SK-N-SH (cell line): ENCODE measurements around the gene DOK1. TPM values are rescaled to one million over a fixed set of nuclear protein-coding genes. Genes with fewer than 3 reads are reported as not detected.
A peak's percentile ranks its signal among the peaks of the same experiment; 100 is the strongest.

Source experiments
- CTCF ChIA-PET: fragments of 300-600, 350-600 bp; formaldehyde crosslinking; extraction: SDS; loops from one replicate; lab custom pipeline; 2021; lab: Yijun Ruan, JAX
- POLR2A ChIA-PET: fragments of 350-600 bp; sonication (Branson Sonifier 250); formaldehyde crosslinking; extraction: SDS; loops from one replicate; lab custom pipeline; 2020; ENCODE audit warnings: antibody characterized with exemption, inconsistent platforms; lab: Yijun Ruan, JAX
- DNase-seq: peaks from one replicate; pipeline ENCODE4 v3.0.0; 2012
- H2AFZ ChIP-seq: fragments of 200-600 bp; sonication (generic); 2 replicates; pipeline ENCODE4 v1.8.1; 2016; ENCODE audit warnings: antibody characterized with exemption, mild to moderate bottlenecking, low read depth
- H3F3A ChIP-seq: fragments of 200-600 bp; sonication (generic); replicated peaks from 2 replicates; pipeline ENCODE3; 2016; ENCODE audit warnings: antibody characterized with exemption, mild to moderate bottlenecking; ENCODE audit not compliant: insufficient read depth
- H3K27ac ChIP-seq, 2 experiments: fragments of 200-500 bp in 1 of 2; fragments of 200-600 bp in 1 of 2; sonication (Bioruptor generic) in 1 of 2; sonication (generic), shearing (Covaris generic) in 1 of 2; 2 replicates each; pipeline versions ENCODE4 v1.5.1 to v1.6.1; 2014 to 2016; ENCODE audit warnings: low read depth in 2 of 2, inconsistent platforms in 1 of 2, low read length in 1 of 2, mild to moderate bottlenecking in 1 of 2, mixed read lengths in 1 of 2
- H3K27me3 ChIP-seq: fragments of 200-600 bp; sonication (generic), shearing (Covaris generic); 2 replicates; pipeline ENCODE4 v1.6.1; 2016; ENCODE audit warnings: mixed run types; ENCODE audit not compliant: insufficient read depth
- H3K36me3 ChIP-seq, 2 experiments: fragments of 200-500 bp in 1 of 2; fragments of 200-600 bp in 1 of 2; sonication (Bioruptor generic) in 1 of 2; sonication (generic) in 1 of 2; replicated peaks in 1 of 2; 2 replicates each; pipeline versions ENCODE3 to v1.5.1; 2014 to 2016; ENCODE audit warnings: low read length in 1 of 2, mild to moderate bottlenecking in 1 of 2; ENCODE audit not compliant: insufficient read depth in 2 of 2, control insufficient read depth in 1 of 2
- H3K4me1 ChIP-seq, 2 experiments: fragments of 200-500 bp in 1 of 2; fragments of 200-600 bp in 1 of 2; sonication (Bioruptor generic) in 1 of 2; sonication (generic), shearing (Covaris generic) in 1 of 2; 2 replicates each; pipeline versions ENCODE4 v1.5.1 to v1.6.1; 2014 to 2016; ENCODE audit warnings: low read depth in 1 of 2, low read length in 1 of 2, mixed run types in 1 of 2; ENCODE audit not compliant: insufficient read depth in 2 of 2, control insufficient read depth in 1 of 2
- H3K4me2 ChIP-seq: fragments of 200-600 bp; sonication (generic), shearing (Covaris generic); 2 replicates; pipeline ENCODE4 v1.6.1; 2017; ENCODE audit warnings: mixed run types
- H3K4me3 ChIP-seq, 2 experiments: fragments of 200-500 bp in 1 of 2; fragments of 200-600 bp in 1 of 2; sonication (Bioruptor generic) in 1 of 2; sonication (generic), shearing (Covaris generic) in 1 of 2; 2 replicates each; pipeline versions ENCODE4 v1.5.1 to v1.8.1; 2014 to 2016; ENCODE audit warnings: low read depth in 2 of 2, inconsistent platforms in 1 of 2, low read length in 1 of 2, mild to moderate bottlenecking in 1 of 2, mixed read lengths in 1 of 2, moderate library complexity in 1 of 2
- H3K79me2 ChIP-seq: fragments of 200-600 bp; sonication (generic); 2 replicates; pipeline ENCODE4 v1.8.1; 2017; ENCODE audit warnings: mild to moderate bottlenecking; ENCODE audit not compliant: insufficient read depth
- H3K9ac ChIP-seq: fragments of 200-600 bp; sonication (generic); 2 replicates; pipeline ENCODE4 v1.6.1; 2017; ENCODE audit warnings: mixed run types
- H3K9me2 ChIP-seq: fragments of 200-600 bp; sonication (generic); 2 replicates; pipeline ENCODE4 v1.6.1; 2017; ENCODE audit warnings: mixed run types
- H3K9me3 ChIP-seq: fragments of 200-600 bp; sonication (generic); 2 replicates; pipeline ENCODE4 v1.6.1; 2017; ENCODE audit warnings: mixed run types, mild to moderate bottlenecking, moderate library complexity
- H4K20me1 ChIP-seq: fragments of 200-600 bp; sonication (generic); 2 replicates; pipeline ENCODE4 v1.6.1; 2017; ENCODE audit warnings: mild to moderate bottlenecking, mixed run types; ENCODE audit not compliant: insufficient read depth
- CHD2 ChIP-seq: fragments of 150-350 bp; IDR thresholded peaks from 2 replicates; pipeline ENCODE4 v1.6.1; 2018; ENCODE audit warnings: low read length; ENCODE audit not compliant: partially characterized antibody
- ELF1 ChIP-seq: IDR thresholded peaks from 2 replicates; pipeline ENCODE4 v1.4.0; 2012
- EP300 ChIP-seq, 2 experiments: IDR thresholded peaks; 2 replicates each; pipeline versions ENCODE4 v1.4.0 to v1.6.1; 2012; ENCODE audit warnings: borderline replicate concordance in 1 of 2, low read depth in 1 of 2, low read length in 1 of 2
- EZH2phosphoT487 ChIP-seq: fragments of 200-600 bp; sonication (generic); IDR thresholded peaks from 2 replicates; pipeline ENCODE4 v1.6.1; 2017; ENCODE audit warnings: low read depth, mixed run types, mild to moderate bottlenecking, antibody characterized with exemption, moderate library complexity, borderline replicate concordance
- FOXJ3 ChIP-seq: sonication (generic); formaldehyde crosslinking; IDR thresholded peaks from 2 replicates; pipeline ENCODE4 v1.5.1; 2020; ENCODE audit warnings: mild to moderate bottlenecking, missing genetic modification reagents
- FOXM1 ChIP-seq: IDR thresholded peaks from 2 replicates; pipeline ENCODE4 v1.4.0; 2012; ENCODE audit warnings: low read depth, mild to moderate bottlenecking
- GATA2 ChIP-seq: sonication (generic); formaldehyde crosslinking; IDR thresholded peaks from 2 replicates; pipeline ENCODE4 v1.5.0; 2020; ENCODE audit warnings: mild to moderate bottlenecking, missing genetic modification reagents
- JUND ChIP-seq: IDR thresholded peaks from 2 replicates; pipeline ENCODE4 v1.4.0; 2012
- MEF2A ChIP-seq: IDR thresholded peaks from 2 replicates; pipeline ENCODE4 v1.4.0; 2012; ENCODE audit warnings: low read depth, borderline replicate concordance
- MXI1 ChIP-seq: IDR thresholded peaks from 2 replicates; pipeline ENCODE4 v1.6.1; 2012; ENCODE audit warnings: mild to moderate bottlenecking, low read depth, low read length, improper control_type of control experiment
- NFIC ChIP-seq: IDR thresholded peaks from 2 replicates; pipeline ENCODE4 v1.4.0; 2012; ENCODE audit warnings: borderline replicate concordance
- NRF1 ChIP-seq: IDR thresholded peaks from 2 replicates; pipeline ENCODE4 v1.6.1; 2012; ENCODE audit warnings: low read depth, mild to moderate bottlenecking, low read length
- PBX3 ChIP-seq: IDR thresholded peaks from 2 replicates; pipeline ENCODE4; 2012
- POLR2AphosphoS5 ChIP-seq: IDR thresholded peaks from 2 replicates; pipeline ENCODE4 v1.6.1; 2012; ENCODE audit warnings: low read depth, low read length
- RAD21 ChIP-seq: IDR thresholded peaks from 2 replicates; pipeline ENCODE4 v1.6.1; 2012; ENCODE audit warnings: mild to moderate bottlenecking, low read length
- REST ChIP-seq: IDR thresholded peaks from 2 replicates; pipeline ENCODE4 v1.6.1; 2012; ENCODE audit warnings: mild to moderate bottlenecking, low read depth, low read length, moderate library complexity
- SIN3A ChIP-seq: IDR thresholded peaks from 2 replicates; pipeline ENCODE4 v1.6.1; 2012; ENCODE audit warnings: low read depth, mild to moderate bottlenecking, low read length, moderate library complexity, borderline replicate concordance
- SMC3 ChIP-seq: IDR thresholded peaks from 2 replicates; pipeline ENCODE4 v1.6.1; 2012; ENCODE audit warnings: low read depth, low read length, improper control_type of control experiment
- TCF12 ChIP-seq: IDR thresholded peaks from 2 replicates; pipeline ENCODE4 v1.4.0; 2012
- TEAD4 ChIP-seq: IDR thresholded peaks from 2 replicates; pipeline ENCODE4 v1.4.0; 2012; ENCODE audit warnings: mild to moderate bottlenecking, borderline replicate concordance; ENCODE audit not compliant: insufficient read depth
- YY1 ChIP-seq: IDR thresholded peaks from 2 replicates; pipeline ENCODE4 v1.4.0; 2012; ENCODE audit warnings: low read depth, mild to moderate bottlenecking
- WGBS: methylation state at CpG from one replicate; pipeline ENCODE4 v1.1.6; 2017; ENCODE audit warnings: low lambda C conversion rate; 5-methylcytosine and 5-hydroxymethylcytosine counted together
- polyA plus RNA-seq, 3 experiments: library from polyadenylated mRNA; depleted of rRNA; stranded (reverse); fragments of >200 nt; gene quantifications; 2 replicates each; pipeline ENCODE4 v1.2.3, GENCODE V29; 2012
- TF ChIP-seq, protein P1 (sequence below): fragments of 150-350 bp; IDR thresholded peaks from 2 replicates; pipeline ENCODE4 v1.6.1; 2016; ENCODE audit warnings: mild to moderate bottlenecking, low read depth, low read length
- TF ChIP-seq, protein P2 (sequence below): IDR thresholded peaks from 2 replicates; pipeline ENCODE4 v1.4.0; 2012; ENCODE audit warnings: low read depth, borderline replicate concordance
- TF ChIP-seq, protein P3 (sequence below): fragments of 150-350 bp; IDR thresholded peaks from 2 replicates; pipeline ENCODE4 v1.6.1; 2017; ENCODE audit warnings: antibody characterized with exemption, low read length, low read depth, borderline replicate concordance

The DOK1 gene
- polyA plus RNA-seq, 1 of the 3 experiments (the other 2 are of a cell fraction): 25.3 TPM

DNA sequence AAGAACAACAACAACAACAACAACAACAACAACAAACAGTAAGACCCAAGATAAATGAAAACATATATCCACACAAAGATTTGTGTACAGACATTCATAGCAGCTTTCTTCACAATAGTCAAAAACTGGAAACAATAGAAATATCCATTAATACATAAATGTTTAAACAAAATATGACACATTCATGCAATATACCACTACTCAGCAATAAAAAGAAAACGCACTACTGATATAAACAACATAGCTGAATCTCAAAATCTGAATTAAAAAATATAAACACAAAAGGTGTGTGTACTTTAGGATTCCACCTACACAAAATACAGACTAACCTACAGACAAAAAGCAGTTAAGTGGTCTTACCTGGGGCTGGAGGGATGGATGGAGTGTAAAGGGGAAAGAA, 42.1 kb downstream of the DOK1 start (continued):
- TF ChIP-seq REST (no peak), MEF2A (no peak), NRF1 (no peak), POLR2AphosphoS5 (no peak)

- Histone ChIP-seq H3K27ac (peak overlapping the region; percentile 39 to 86; a peak in 3 of 4 replicates), H3K9me2 (no peaks in the 10 kb centered on the region), H3K4me1 (peaks cover under 1 to 5% of the 10 kb centered on the region in 2 experiments; a peak in 3 of 4 replicates), H3F3A (peaks cover 1% of the 10 kb centered on the region), H3K4me2 (no peak overlapping the region), H2AFZ (no peak overlapping the region), H3K27me3 (no peaks in the 10 kb centered on the region; the same call in 1 of the 2 replicates), H3K36me3 (no peaks in the 10 kb centered on the region), H3K4me3 (no peak overlapping the region), H3K79me2 (no peaks in the 10 kb centered on the region; the same call in 1 of the 2 replicates), H4K20me1 (no peaks in the 10 kb centered on the region), H3K9ac (no peak overlapping the region), H3K9me3 (no peaks in the 10 kb centered on the region)
- 14% methylated on average over 1 of the region's 1 CpG for WGBS
- POLR2A ChIA-PET: no interaction called here
- peak; percentile 31 for DNase-seq
- CTCF ChIA-PET: interaction anchor here (1.0 to 2.6 kb wide), 6 partner anchors 9 to 65 kb away, joined by 3 to 17 read pairs (median 4); no protein-coding TSS in a partner anchor
- TF ChIP-seq, protein P1, sequence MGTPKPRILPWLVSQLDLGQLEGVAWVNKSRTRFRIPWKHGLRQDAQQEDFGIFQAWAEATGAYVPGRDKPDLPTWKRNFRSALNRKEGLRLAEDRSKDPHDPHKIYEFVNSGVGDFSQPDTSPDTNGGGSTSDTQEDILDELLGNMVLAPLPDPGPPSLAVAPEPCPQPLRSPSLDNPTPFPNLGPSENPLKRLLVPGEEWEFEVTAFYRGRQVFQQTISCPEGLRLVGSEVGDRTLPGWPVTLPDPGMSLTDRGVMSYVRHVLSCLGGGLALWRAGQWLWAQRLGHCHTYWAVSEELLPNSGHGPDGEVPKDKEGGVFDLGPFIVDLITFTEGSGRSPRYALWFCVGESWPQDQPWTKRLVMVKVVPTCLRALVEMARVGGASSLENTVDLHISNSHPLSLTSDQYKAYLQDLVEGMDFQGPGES: no peak
- TF ChIP-seq CHD2: peak; percentile 12
- no peak for TF ChIP-seq EZH2phosphoT487
- TF ChIP-seq PBX3: peak; percentile 78
- peak; percentile 33 to 62 for TF ChIP-seq EP300 (IDR thresholded peaks at IDR 0.05; ENCODE audit: borderline replicate concordance in 1 of 2, low read depth in 1 of 2, low read length in 1 of 2)
- peak; percentile 47; the same call in 1 of the 2 replicates for TF ChIP-seq NFIC
- TF ChIP-seq, protein P2, sequence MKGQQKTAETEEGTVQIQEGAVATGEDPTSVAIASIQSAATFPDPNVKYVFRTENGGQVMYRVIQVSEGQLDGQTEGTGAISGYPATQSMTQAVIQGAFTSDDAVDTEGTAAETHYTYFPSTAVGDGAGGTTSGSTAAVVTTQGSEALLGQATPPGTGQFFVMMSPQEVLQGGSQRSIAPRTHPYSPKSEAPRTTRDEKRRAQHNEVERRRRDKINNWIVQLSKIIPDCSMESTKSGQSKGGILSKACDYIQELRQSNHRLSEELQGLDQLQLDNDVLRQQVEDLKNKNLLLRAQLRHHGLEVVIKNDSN: no peak
- TF ChIP-seq FOXM1: peak; percentile 58; the same call in 1 of the 2 replicates
- peak; percentile 55; the same call in 1 of the 2 replicates for TF ChIP-seq SIN3A
- TF ChIP-seq GATA2 (CRISPR knock-in tag): 0 out of 2 replicates have a peak, but pooled peaks have one; percentile 24
- TF ChIP-seq MXI1: no peak
- peak; percentile 85 for TF ChIP-seq POLR2AphosphoS5
- no peak for TF ChIP-seq ELF1
- peak; percentile 94 for TF ChIP-seq TCF12
- TF ChIP-seq TEAD4: no peak; the same call in 1 of the 2 replicates
- TF ChIP-seq JUND: peak; percentile 58
- TF ChIP-seq RAD21: no peak
- no peak for TF ChIP-seq YY1
- TF ChIP-seq SMC3: no peak
- TF ChIP-seq, protein P3, sequence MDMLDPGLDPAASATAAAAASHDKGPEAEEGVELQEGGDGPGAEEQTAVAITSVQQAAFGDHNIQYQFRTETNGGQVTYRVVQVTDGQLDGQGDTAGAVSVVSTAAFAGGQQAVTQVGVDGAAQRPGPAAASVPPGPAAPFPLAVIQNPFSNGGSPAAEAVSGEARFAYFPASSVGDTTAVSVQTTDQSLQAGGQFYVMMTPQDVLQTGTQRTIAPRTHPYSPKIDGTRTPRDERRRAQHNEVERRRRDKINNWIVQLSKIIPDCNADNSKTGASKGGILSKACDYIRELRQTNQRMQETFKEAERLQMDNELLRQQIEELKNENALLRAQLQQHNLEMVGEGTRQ: no peak
- no peak for TF ChIP-seq FOXJ3 (CRISPR knock-in tag)
- TF ChIP-seq NRF1: no peak
Measured at GRCh38 chr2:74597410-74597809, 42.9 kb downstream of the DOK1 start.
